CD4-positive, alpha-beta T cell treated with Interleukin-15 for 4 hours (primary cell): Measurements from ENCODE around the gene ASTN2.

Experiments used
- DNase-seq: peaks from one replicate; pipeline ENCODE4 v3.0.0-alpha.2; 2020; ENCODE audit warnings: low spot score

ASTN2 gene

GRCh38 chr9:117300371-117301110, 114.3 kb downstream of the ASTN2 start:
- DNase-seq, result no peak

- no peak for DNase-seq
Measured at GRCh38 chr9:117296453-117296852, 118.4 kb downstream of the ASTN2 start.

GRCh38 chr9:117293206-117294114, 121.4 kb downstream of the ASTN2 start:
- DNase-seq, result no peak

- DNase-seq, result no peak
Measured at GRCh38 chr9:117290856-117291622, 123.8 kb downstream of the ASTN2 start.

GRCh38 chr9:117290306-117290840, 124.5 kb downstream of the ASTN2 start:
- no peak for DNase-seq

- DNase-seq, result no peak
Measured at GRCh38 chr9:117286245-117286644, 128.6 kb downstream of the ASTN2 start.

GRCh38 chr9:117284414-117284813, 130.4 kb downstream of the ASTN2 start:
- no peak for DNase-seq

GRCh38 chr9:117282541-117282940, 132.3 kb downstream of the ASTN2 start:
- no peak for DNase-seq

GRCh38 chr9:117278471-117279035, 136.3 kb downstream of the ASTN2 start:
- no peak for DNase-seq

GRCh38 chr9:117278020-117278419, 136.8 kb downstream of the ASTN2 start:
- DNase-seq, result no peak

GRCh38 chr9:117276444-117276843, 138.4 kb downstream of the ASTN2 start:
- DNase-seq, result no peak

GRCh38 chr9:117273612-117274011, 141.2 kb downstream of the ASTN2 start:
- DNase-seq, result no peak

- no peak for DNase-seq
Measured at GRCh38 chr9:117268847-117269446, 145.9 kb downstream of the ASTN2 start.

- DNase-seq, result no peak
Measured at GRCh38 chr9:117266855-117267497, 147.9 kb downstream of the ASTN2 start.

- no peak for DNase-seq
Measured at GRCh38 chr9:117265253-117265652, 149.6 kb downstream of the ASTN2 start.

- no peak for DNase-seq
Measured at GRCh38 chr9:117258184-117258866, 156.5 kb downstream of the ASTN2 start.

- no peak for DNase-seq
Measured at GRCh38 chr9:117253261-117253660, 161.6 kb downstream of the ASTN2 start.

- DNase-seq, result no peak
Measured at GRCh38 chr9:117250610-117251215, 164.1 kb downstream of the ASTN2 start.

GRCh38 chr9:117249799-117250198, 165.1 kb downstream of the ASTN2 start:
- no peak for DNase-seq

GRCh38 chr9:117247266-117247665, 167.6 kb downstream of the ASTN2 start:
- DNase-seq, result no peak
